GM23338 (cell line): ENCODE data around the gene CFAP299. TPM values are rescaled to one million over a fixed set of nuclear protein-coding genes. Genes with fewer than 3 reads are reported as not detected.

Experiments
- ATAC-seq: fragments of 200-7000 bp; cut with Tn5 transposase; 3 replicates; pipeline ENCODE4 v1.9.1; 2020
- DNase-seq: peaks from one replicate; pipeline ENCODE4 v3.0.0-alpha.2; 2015; ENCODE audit warnings: low spot score
- H2AFZ ChIP-seq: fragments of 200-600 bp; sonication (generic); 2 replicates; pipeline ENCODE4 v1.8.0; 2016; ENCODE audit warnings: antibody characterized with exemption, mild to moderate bottlenecking, moderate library complexity
- H3F3A ChIP-seq: fragments of 200-600 bp; sonication (generic); replicated peaks from 2 replicates; pipeline ENCODE4 v1.8.0; 2017; ENCODE audit warnings: antibody characterized with exemption, mixed run types, low read depth
- H3K27ac ChIP-seq: fragments of 200-600 bp; sonication (generic); 2 replicates; pipeline ENCODE4 v1.6.1; 2016; ENCODE audit warnings: low read depth
- H3K27me3 ChIP-seq: fragments of 200-600 bp; sonication (generic); 2 replicates; pipeline ENCODE4 v1.8.0; 2016; ENCODE audit warnings: mild to moderate bottlenecking, mixed run types, moderate library complexity; ENCODE audit not compliant: insufficient read depth
- H3K36me3 ChIP-seq: fragments of 200-600 bp; sonication (generic); 2 replicates; pipeline ENCODE4 v1.8.0; 2016; ENCODE audit warnings: mild to moderate bottlenecking; ENCODE audit not compliant: insufficient read depth
- H3K4me1 ChIP-seq: fragments of 200-600 bp; sonication (generic); 2 replicates; pipeline ENCODE4 v1.8.0; 2016; ENCODE audit warnings: mild to moderate bottlenecking, moderate library complexity; ENCODE audit not compliant: insufficient read depth
- H3K4me2 ChIP-seq: fragments of 200-600 bp; sonication (generic); 2 replicates; pipeline ENCODE4 v1.7.1; 2017; ENCODE audit warnings: mixed run types
- H3K4me3 ChIP-seq: fragments of 200-600 bp; sonication (generic); 2 replicates; pipeline ENCODE4 v1.6.1; 2016; ENCODE audit warnings: mixed run types
- H3K79me2 ChIP-seq: fragments of 200-600 bp; sonication (generic); replicated peaks from 2 replicates; pipeline ENCODE4 v1.8.0; 2017; ENCODE audit warnings: mild to moderate bottlenecking; ENCODE audit not compliant: insufficient read depth
- H3K9me2 ChIP-seq: fragments of 200-600 bp; sonication (generic); 2 replicates; pipeline ENCODE4 v1.8.0; 2017; ENCODE audit not compliant: insufficient read depth
- H4K20me1 ChIP-seq: fragments of 200-600 bp; sonication (generic); replicated peaks from 2 replicates; pipeline ENCODE4 v1.8.0; 2017; ENCODE audit warnings: mild to moderate bottlenecking; ENCODE audit not compliant: insufficient read depth
- H3K27ac Mint-ChIP-seq: 2 replicates; pipeline ENCODE4 v1.8.0; 2020; ENCODE audit warnings: inconsistent platforms, mild to moderate bottlenecking, moderate library complexity, mixed read lengths
- H3K27me3 Mint-ChIP-seq: 3 replicates; pipeline ENCODE4 v1.8.0; 2022; ENCODE audit warnings: low read depth, mild to moderate bottlenecking, moderate library complexity, mixed read lengths, inconsistent platforms; ENCODE audit not compliant: insufficient read depth, poor library complexity
- H3K36me3 Mint-ChIP-seq: 3 replicates; pipeline ENCODE4 v1.8.0; 2021; ENCODE audit warnings: low read depth, mild to moderate bottlenecking, inconsistent platforms, moderate library complexity, mixed read lengths
- H3K4me1 Mint-ChIP-seq: 3 replicates; pipeline ENCODE4 v1.8.0; 2020; ENCODE audit warnings: mild to moderate bottlenecking, inconsistent platforms, mixed read lengths
- H3K4me3 Mint-ChIP-seq: 3 replicates; pipeline ENCODE4 v1.8.0; 2021; ENCODE audit warnings: moderate library complexity, mild to moderate bottlenecking, inconsistent platforms, mixed read lengths
- H3K9me3 Mint-ChIP-seq: 3 replicates; pipeline ENCODE4 v1.8.0; 2020; ENCODE audit warnings: moderate library complexity, mild to moderate bottlenecking, inconsistent platforms, mixed read lengths
- CREB1 ChIP-seq: fragments of 250-450 bp; sonication (Bioruptor Pico); IDR thresholded peaks from 2 replicates; pipeline ENCODE4 v1.5.0; 2020; ENCODE audit warnings: low read depth, mild to moderate bottlenecking, moderate library complexity
- EZH2 ChIP-seq: fragments of 200-600 bp; sonication (generic); IDR thresholded peaks from one replicate; pipeline ENCODE4 v1.8.0; 2017; ENCODE audit warnings: antibody characterized with exemption, mild to moderate bottlenecking, low read depth; ENCODE audit not compliant: unreplicated experiment
- EZH2phosphoT487 ChIP-seq: fragments of 200-600 bp; sonication (generic); IDR thresholded peaks from one replicate; pipeline ENCODE4 v1.8.1; 2018; ENCODE audit warnings: antibody characterized with exemption; ENCODE audit not compliant: unreplicated experiment
- JUNB ChIP-seq: IDR thresholded peaks from one replicate; pipeline ENCODE4 v1.6.1; 2016; ENCODE audit warnings: antibody characterized with exemption; ENCODE audit not compliant: unreplicated experiment
- NANOG ChIP-seq: IDR thresholded peaks from 2 replicates; pipeline ENCODE4 v1.6.1; 2016; ENCODE audit warnings: antibody characterized with exemption, borderline replicate concordance
- POLR2AphosphoS5 ChIP-seq: IDR thresholded peaks from 2 replicates; pipeline ENCODE4 v1.6.1; 2016; ENCODE audit warnings: antibody characterized with exemption, low read depth
- STAT1 ChIP-seq: IDR thresholded peaks from one replicate; pipeline ENCODE4 v1.6.1; 2016; ENCODE audit warnings: antibody characterized with exemption; ENCODE audit not compliant: unreplicated experiment
- ZNF114 ChIP-seq: fragments of 250-450 bp; sonication (Bioruptor Pico); IDR thresholded peaks from 2 replicates; pipeline ENCODE4 v1.5.0; 2020; ENCODE audit warnings: mild to moderate bottlenecking, moderate library complexity
- ZNF331 ChIP-seq: fragments of 250-450 bp; sonication (Bioruptor Pico); IDR thresholded peaks from 2 replicates; pipeline ENCODE4 v1.5.0; 2020; ENCODE audit warnings: low read depth, mild to moderate bottlenecking, moderate library complexity
- polyA plus RNA-seq: library from polyadenylated mRNA; unstranded; fragments of >200 nt; fragmentation: Nextera tagmentation; extraction: Ambion mirVana; gene quantifications from 2 replicates; pipeline ENCODE4 v1.2.1, GENCODE V29; 2016
- total RNA-seq: library from RNA; depleted of rRNA; stranded (reverse); fragments of >200 nt; shearing (Covaris generic); gene quantifications from 2 replicates; pipeline ENCODE4 v1.2.3, GENCODE V29; 2014
- TF ChIP-seq, protein P1 (sequence below), 2 experiments: fragments of 200-600 bp in 1 of 2; sonication (generic) in 1 of 2; conservative IDR thresholded peaks; 2 replicates each; pipeline versions ENCODE4 v1.5.1 to v1.6.1; 2016 to 2017; ENCODE audit warnings: antibody characterized with exemption in 2 of 2, low read depth in 2 of 2, mild to moderate bottlenecking in 2 of 2, moderate library complexity in 1 of 2
- TF ChIP-seq, protein P2 (sequence below): fragments of 250-450 bp; sonication (Bioruptor Pico); IDR thresholded peaks from 2 replicates; pipeline ENCODE4 v1.5.0; 2020; ENCODE audit warnings: mild to moderate bottlenecking, moderate library complexity
- TF ChIP-seq, protein P3 (sequence below): IDR thresholded peaks from one replicate; pipeline ENCODE4 v1.6.1; 2018; ENCODE audit warnings: antibody characterized with exemption; ENCODE audit not compliant: unreplicated experiment
- TF ChIP-seq, protein P4 (sequence below): IDR thresholded peaks from 2 replicates; pipeline ENCODE4 v1.6.1; 2016; ENCODE audit warnings: antibody characterized with exemption

The CFAP299 gene
- total and polyA plus RNA-seq, 2 experiments from 2014 or later: not detected

DNA sequence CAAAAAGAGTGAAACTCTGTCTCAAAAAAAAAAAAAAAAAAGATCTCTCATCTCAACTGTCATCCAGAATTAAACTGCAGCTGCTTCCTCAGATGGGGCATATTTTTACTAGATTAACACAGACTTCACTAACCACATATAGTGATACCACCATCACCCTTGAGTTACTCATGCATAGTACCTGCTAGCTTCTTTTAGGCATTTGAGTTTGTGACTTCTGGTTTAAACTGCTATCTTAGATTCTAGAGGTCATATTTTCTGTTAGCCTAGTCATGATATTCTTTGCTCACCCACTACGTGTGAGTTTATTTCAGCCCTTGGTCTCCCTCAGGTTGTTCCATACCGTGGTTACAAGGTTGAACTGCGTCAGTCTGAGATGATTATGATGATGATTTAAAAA is 540.1 kb downstream of the CFAP299 start:
- no peaks in the 10 kb centered on the region for H3F3A ChIP-seq
- no peaks in the 10 kb centered on the region for H3K36me3 ChIP-seq
- Mint-ChIP-seq H3K4me3 (no peak overlapping the region), H3K9me3 (no peaks in the 10 kb centered on the region), H3K27me3 (peaks cover 2% of the 10 kb centered on the region), H3K4me1 (peaks cover 4% of the 10 kb centered on the region; the same call in 2 of the 3 replicates), H3K36me3 (no peaks in the 10 kb centered on the region), H3K27ac (no peak overlapping the region)
- no peaks in the 10 kb centered on the region for H3K27me3 ChIP-seq
- no peak overlapping the region for H3K27ac ChIP-seq
- no peaks in the 10 kb centered on the region for H3K79me2 ChIP-seq
- no peak overlapping the region for H3K4me3 ChIP-seq
- H4K20me1 ChIP-seq: no peaks in the 10 kb centered on the region
- H3K4me2 ChIP-seq: no peak overlapping the region
- H2AFZ ChIP-seq: no peak overlapping the region
- TF ChIP-seq POLR2AphosphoS5: no peak
- TF ChIP-seq, protein P1, sequence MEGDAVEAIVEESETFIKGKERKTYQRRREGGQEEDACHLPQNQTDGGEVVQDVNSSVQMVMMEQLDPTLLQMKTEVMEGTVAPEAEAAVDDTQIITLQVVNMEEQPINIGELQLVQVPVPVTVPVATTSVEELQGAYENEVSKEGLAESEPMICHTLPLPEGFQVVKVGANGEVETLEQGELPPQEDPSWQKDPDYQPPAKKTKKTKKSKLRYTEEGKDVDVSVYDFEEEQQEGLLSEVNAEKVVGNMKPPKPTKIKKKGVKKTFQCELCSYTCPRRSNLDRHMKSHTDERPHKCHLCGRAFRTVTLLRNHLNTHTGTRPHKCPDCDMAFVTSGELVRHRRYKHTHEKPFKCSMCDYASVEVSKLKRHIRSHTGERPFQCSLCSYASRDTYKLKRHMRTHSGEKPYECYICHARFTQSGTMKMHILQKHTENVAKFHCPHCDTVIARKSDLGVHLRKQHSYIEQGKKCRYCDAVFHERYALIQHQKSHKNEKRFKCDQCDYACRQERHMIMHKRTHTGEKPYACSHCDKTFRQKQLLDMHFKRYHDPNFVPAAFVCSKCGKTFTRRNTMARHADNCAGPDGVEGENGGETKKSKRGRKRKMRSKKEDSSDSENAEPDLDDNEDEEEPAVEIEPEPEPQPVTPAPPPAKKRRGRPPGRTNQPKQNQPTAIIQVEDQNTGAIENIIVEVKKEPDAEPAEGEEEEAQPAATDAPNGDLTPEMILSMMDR (conservative IDR thresholded peaks at IDR 0.05; ENCODE audit: low read depth in 2 of 2): no peak
- no peak for TF ChIP-seq NANOG
- no peak for TF ChIP-seq JUNB
- TF ChIP-seq, protein P2, sequence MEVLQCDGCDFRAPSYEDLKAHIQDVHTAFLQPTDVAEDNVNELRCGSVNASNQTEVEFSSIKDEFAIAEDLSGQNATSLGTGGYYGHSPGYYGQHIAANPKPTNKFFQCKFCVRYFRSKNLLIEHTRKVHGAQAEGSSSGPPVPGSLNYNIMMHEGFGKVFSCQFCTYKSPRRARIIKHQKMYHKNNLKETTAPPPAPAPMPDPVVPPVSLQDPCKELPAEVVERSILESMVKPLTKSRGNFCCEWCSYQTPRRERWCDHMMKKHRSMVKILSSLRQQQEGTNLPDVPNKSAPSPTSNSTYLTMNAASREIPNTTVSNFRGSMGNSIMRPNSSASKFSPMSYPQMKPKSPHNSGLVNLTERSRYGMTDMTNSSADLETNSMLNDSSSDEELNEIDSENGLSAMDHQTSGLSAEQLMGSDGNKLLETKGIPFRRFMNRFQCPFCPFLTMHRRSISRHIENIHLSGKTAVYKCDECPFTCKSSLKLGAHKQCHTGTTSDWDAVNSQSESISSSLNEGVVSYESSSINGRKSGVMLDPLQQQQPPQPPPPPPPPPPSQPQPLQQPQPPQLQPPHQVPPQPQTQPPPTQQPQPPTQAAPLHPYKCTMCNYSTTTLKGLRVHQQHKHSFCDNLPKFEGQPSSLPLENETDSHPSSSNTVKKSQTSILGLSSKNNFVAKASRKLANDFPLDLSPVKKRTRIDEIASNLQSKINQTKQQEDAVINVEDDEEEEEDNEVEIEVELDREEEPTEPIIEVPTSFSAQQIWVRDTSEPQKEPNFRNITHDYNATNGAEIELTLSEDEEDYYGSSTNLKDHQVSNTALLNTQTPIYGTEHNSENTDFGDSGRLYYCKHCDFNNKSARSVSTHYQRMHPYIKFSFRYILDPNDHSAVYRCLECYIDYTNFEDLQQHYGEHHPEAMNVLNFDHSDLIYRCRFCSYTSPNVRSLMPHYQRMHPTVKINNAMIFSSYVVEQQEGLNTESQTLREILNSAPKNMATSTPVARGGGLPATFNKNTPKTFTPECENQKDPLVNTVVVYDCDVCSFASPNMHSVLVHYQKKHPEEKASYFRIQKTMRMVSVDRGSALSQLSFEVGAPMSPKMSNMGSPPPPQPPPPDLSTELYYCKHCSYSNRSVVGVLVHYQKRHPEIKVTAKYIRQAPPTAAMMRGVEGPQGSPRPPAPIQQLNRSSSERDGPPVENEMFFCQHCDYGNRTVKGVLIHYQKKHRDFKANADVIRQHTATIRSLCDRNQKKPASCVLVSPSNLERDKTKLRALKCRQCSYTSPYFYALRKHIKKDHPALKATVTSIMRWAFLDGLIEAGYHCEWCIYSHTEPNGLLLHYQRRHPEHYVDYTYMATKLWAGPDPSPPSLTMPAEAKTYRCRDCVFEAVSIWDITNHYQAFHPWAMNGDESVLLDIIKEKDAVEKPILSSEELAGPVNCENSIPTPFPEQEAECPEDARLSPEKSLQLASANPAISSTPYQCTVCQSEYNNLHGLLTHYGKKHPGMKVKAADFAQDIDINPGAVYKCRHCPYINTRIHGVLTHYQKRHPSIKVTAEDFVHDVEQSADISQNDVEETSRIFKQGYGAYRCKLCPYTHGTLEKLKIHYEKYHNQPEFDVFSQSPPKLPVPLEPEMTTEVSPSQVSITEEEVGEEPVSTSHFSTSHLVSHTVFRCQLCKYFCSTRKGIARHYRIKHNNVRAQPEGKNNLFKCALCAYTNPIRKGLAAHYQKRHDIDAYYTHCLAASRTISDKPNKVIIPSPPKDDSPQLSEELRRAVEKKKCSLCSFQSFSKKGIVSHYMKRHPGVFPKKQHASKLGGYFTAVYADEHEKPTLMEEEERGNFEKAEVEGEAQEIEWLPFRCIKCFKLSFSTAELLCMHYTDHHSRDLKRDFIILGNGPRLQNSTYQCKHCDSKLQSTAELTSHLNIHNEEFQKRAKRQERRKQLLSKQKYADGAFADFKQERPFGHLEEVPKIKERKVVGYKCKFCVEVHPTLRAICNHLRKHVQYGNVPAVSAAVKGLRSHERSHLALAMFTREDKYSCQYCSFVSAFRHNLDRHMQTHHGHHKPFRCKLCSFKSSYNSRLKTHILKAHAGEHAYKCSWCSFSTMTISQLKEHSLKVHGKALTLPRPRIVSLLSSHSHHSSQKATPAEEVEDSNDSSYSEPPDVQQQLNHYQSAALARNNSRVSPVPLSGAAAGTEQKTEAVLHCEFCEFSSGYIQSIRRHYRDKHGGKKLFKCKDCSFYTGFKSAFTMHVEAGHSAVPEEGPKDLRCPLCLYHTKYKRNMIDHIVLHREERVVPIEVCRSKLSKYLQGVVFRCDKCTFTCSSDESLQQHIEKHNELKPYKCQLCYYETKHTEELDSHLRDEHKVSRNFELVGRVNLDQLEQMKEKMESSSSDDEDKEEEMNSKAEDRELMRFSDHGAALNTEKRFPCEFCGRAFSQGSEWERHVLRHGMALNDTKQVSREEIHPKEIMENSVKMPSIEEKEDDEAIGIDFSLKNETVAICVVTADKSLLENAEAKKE (CRISPR knock-in tag): no peak
- TF ChIP-seq ZNF114 (CRISPR knock-in tag): no peak
- no peak for TF ChIP-seq STAT1
- TF ChIP-seq, protein P3, sequence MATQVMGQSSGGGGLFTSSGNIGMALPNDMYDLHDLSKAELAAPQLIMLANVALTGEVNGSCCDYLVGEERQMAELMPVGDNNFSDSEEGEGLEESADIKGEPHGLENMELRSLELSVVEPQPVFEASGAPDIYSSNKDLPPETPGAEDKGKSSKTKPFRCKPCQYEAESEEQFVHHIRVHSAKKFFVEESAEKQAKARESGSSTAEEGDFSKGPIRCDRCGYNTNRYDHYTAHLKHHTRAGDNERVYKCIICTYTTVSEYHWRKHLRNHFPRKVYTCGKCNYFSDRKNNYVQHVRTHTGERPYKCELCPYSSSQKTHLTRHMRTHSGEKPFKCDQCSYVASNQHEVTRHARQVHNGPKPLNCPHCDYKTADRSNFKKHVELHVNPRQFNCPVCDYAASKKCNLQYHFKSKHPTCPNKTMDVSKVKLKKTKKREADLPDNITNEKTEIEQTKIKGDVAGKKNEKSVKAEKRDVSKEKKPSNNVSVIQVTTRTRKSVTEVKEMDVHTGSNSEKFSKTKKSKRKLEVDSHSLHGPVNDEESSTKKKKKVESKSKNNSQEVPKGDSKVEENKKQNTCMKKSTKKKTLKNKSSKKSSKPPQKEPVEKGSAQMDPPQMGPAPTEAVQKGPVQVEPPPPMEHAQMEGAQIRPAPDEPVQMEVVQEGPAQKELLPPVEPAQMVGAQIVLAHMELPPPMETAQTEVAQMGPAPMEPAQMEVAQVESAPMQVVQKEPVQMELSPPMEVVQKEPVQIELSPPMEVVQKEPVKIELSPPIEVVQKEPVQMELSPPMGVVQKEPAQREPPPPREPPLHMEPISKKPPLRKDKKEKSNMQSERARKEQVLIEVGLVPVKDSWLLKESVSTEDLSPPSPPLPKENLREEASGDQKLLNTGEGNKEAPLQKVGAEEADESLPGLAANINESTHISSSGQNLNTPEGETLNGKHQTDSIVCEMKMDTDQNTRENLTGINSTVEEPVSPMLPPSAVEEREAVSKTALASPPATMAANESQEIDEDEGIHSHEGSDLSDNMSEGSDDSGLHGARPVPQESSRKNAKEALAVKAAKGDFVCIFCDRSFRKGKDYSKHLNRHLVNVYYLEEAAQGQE: no peak
- TF ChIP-seq EZH2phosphoT487: no peak
- TF ChIP-seq CREB1 (CRISPR knock-in tag): no peak
- TF ChIP-seq EZH2: no peak
- TF ChIP-seq, protein P4, sequence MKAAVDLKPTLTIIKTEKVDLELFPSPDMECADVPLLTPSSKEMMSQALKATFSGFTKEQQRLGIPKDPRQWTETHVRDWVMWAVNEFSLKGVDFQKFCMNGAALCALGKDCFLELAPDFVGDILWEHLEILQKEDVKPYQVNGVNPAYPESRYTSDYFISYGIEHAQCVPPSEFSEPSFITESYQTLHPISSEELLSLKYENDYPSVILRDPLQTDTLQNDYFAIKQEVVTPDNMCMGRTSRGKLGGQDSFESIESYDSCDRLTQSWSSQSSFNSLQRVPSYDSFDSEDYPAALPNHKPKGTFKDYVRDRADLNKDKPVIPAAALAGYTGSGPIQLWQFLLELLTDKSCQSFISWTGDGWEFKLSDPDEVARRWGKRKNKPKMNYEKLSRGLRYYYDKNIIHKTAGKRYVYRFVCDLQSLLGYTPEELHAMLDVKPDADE: no peak
- TF ChIP-seq ZNF331 (CRISPR knock-in tag): no peak
- no peaks in the 10 kb centered on the region for H3K4me1 ChIP-seq
- DNase-seq: no peak
- no peak for ATAC-seq
- no peaks in the 10 kb centered on the region; the same call in 1 of the 2 replicates for H3K9me2 ChIP-seq
